ENCODE results near the gene EXOC5.

DNA sequence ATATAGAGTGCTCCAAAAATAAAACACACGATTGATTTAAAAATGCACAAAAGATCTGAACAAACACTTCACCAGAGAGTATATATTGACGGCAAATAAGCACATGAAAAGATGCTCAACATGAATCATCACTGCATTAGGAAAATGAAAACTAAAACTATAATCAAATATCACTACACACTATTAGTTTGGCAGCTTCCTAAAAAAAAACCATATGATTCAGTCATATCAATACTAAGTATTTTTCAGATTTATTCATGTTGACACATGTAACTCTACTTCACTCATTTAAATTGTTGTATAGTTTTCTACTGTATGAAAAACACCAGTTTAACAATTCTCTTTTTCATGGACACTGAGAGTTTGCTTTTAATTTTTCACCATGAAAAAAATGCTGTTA, 41.6 kb downstream of the EXOC5 start:
- TF ChIP-seq, protein P1, sequence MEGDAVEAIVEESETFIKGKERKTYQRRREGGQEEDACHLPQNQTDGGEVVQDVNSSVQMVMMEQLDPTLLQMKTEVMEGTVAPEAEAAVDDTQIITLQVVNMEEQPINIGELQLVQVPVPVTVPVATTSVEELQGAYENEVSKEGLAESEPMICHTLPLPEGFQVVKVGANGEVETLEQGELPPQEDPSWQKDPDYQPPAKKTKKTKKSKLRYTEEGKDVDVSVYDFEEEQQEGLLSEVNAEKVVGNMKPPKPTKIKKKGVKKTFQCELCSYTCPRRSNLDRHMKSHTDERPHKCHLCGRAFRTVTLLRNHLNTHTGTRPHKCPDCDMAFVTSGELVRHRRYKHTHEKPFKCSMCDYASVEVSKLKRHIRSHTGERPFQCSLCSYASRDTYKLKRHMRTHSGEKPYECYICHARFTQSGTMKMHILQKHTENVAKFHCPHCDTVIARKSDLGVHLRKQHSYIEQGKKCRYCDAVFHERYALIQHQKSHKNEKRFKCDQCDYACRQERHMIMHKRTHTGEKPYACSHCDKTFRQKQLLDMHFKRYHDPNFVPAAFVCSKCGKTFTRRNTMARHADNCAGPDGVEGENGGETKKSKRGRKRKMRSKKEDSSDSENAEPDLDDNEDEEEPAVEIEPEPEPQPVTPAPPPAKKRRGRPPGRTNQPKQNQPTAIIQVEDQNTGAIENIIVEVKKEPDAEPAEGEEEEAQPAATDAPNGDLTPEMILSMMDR (IDR thresholded peaks at IDR 0.05): no peak
- TF ChIP-seq POLR2A (IDR thresholded peaks at IDR 0.05): no peak
